Left ventricle myocardium inferior (tissue), 1 donor: ENCODE results near the gene RAB44. TPM values are rescaled to one million over a fixed set of nuclear protein-coding genes. Genes with fewer than 3 reads are reported as not detected.

Experiments
- DNase-seq: peaks from one replicate; pipeline ENCODE4 v3.0.0-alpha.2; 2020
- H3K27ac ChIP-seq: fragments of 200-600 bp; replicated peaks from 2 replicates; pipeline ENCODE4 v1.8.0; 2021
- H3K27me3 ChIP-seq: fragments of 200-600 bp; 2 replicates; pipeline ENCODE4 v1.8.0; 2021; ENCODE audit warnings: low read depth
- H3K36me3 ChIP-seq: fragments of 200-600 bp; 2 replicates; pipeline ENCODE4 v1.8.0; 2021
- H3K4me1 ChIP-seq: fragments of 200-600 bp; 2 replicates; pipeline ENCODE4 v1.8.0; 2021
- H3K4me3 ChIP-seq: fragments of 200-600 bp; 2 replicates; pipeline ENCODE4 v1.8.0; 2021; ENCODE audit warnings: mild to moderate bottlenecking, moderate library complexity
- H3K9me3 ChIP-seq: fragments of 200-600 bp; replicated peaks from 2 replicates; pipeline ENCODE4 v1.8.0; 2021
- CTCF ChIP-seq: fragments of 200-600 bp; IDR thresholded peaks from 2 replicates; pipeline ENCODE4 v1.8.0; 2021; ENCODE audit warnings: antibody characterized with exemption, mild to moderate bottlenecking, borderline replicate concordance
- intact Hi-C: fragments of 100-400 bp; cut with micrococcal nuclease; formaldehyde crosslinking; loops from one replicate; pipeline ENCODE4 v1.11.0; 2022
- total RNA-seq: library from RNA; stranded (reverse); fragmentation: NEBNext Ultra II Directional; extraction: Animal tissue kit (Norgen Biotek cat#: 25700); gene quantifications from one replicate; pipeline ENCODE4 v1.2.1, GENCODE V29; 2021
- donor health status: DM: no; HTN: yes; CAD: no; lungs with severe emphysema.

The RAB44 gene
- total RNA-seq, 1 donor from 2014 or later = 0.05 TPM

GRCh38 chr6:36774331-36774730, 76.7 kb downstream of the RAB44 start:
- Histone ChIP-seq H3K4me3 (no peak overlapping the region), H3K36me3 (peaks cover 4% of the 10 kb centered on the region), H3K9me3 (no peaks in the 10 kb centered on the region), H3K4me1 (peaks cover 25% of the 10 kb centered on the region), H3K27me3 (no peaks in the 10 kb centered on the region), H3K27ac (no peak overlapping the region)
- intact Hi-C loops = no loop called here
- DNase-seq = no peak
- no peak for TF ChIP-seq CTCF

GRCh38 chr6:36776167-36776566, 78.5 kb downstream of the RAB44 start:
- TF ChIP-seq CTCF = no peak
- H3K36me3 ChIP-seq = peaks cover 4% of the 10 kb centered on the region
- peaks cover 7% of the 10 kb centered on the region for H3K4me1 ChIP-seq
- no peak overlapping the region for H3K27ac ChIP-seq
- intact Hi-C loops = no loop called here
- no peak overlapping the region for H3K4me3 ChIP-seq
- H3K27me3 ChIP-seq = peaks cover 3% of the 10 kb centered on the region
- H3K9me3 ChIP-seq = no peaks in the 10 kb centered on the region
- DNase-seq = no peak

- no peak for DNase-seq
- H3K27ac ChIP-seq = no peak overlapping the region
- H3K4me3 ChIP-seq = no peak overlapping the region
- H3K4me1 ChIP-seq = no peaks in the 10 kb centered on the region
- intact Hi-C loops = no loop called here
- TF ChIP-seq CTCF = no peak
- peaks cover 4% of the 10 kb centered on the region for H3K36me3 ChIP-seq
- peaks cover 3% of the 10 kb centered on the region for H3K27me3 ChIP-seq
- no peaks in the 10 kb centered on the region for H3K9me3 ChIP-seq
These were observed 80.2 kb downstream of the RAB44 start for GRCh38 chr6:36777801-36778200.

GRCh38 chr6:36779227-36779626, 81.6 kb downstream of the RAB44 start:
- H3K4me3 ChIP-seq = no peak overlapping the region
- TF ChIP-seq CTCF = no peak
- peaks cover 4% of the 10 kb centered on the region for H3K4me1 ChIP-seq
- H3K27ac ChIP-seq = no peak overlapping the region
- peaks cover 3% of the 10 kb centered on the region for H3K27me3 ChIP-seq
- intact Hi-C loops = no loop called here
- no peak for DNase-seq
- H3K36me3 ChIP-seq = no peaks in the 10 kb centered on the region
- no peaks in the 10 kb centered on the region for H3K9me3 ChIP-seq

- Histone ChIP-seq H3K4me1 (peaks cover 5% of the 10 kb centered on the region), H3K36me3 (no peaks in the 10 kb centered on the region), H3K27ac (no peak overlapping the region), H3K9me3 (no peaks in the 10 kb centered on the region), H3K27me3 (peaks cover 3% of the 10 kb centered on the region), H3K4me3 (no peak overlapping the region)
- intact Hi-C loops = no loop called here
- TF ChIP-seq CTCF = no peak
- DNase-seq = no peak
These were observed 83.0 kb downstream of the RAB44 start for GRCh38 chr6:36780442-36781177.
